PC-9 (cell line): Measurements from ENCODE around the gene SYTL5. TPM values are rescaled to one million over a fixed set of nuclear protein-coding genes. Genes with fewer than 3 reads are reported as not detected.

ENCODE experiments used
- BruUV-seq: library from RNA; stranded (reverse); fragments of 400-500 nt; replicated peaks from 2 replicates; lab custom pipeline; 2021; lab: Mats Ljungman, UMichigan
- CTCF ChIA-PET: fragments of 300-600 bp; sonication (Branson Sonifier 250); formaldehyde crosslinking; loops from one replicate; lab custom pipeline; 2022; ENCODE audit warnings: antibody characterized with exemption; lab: Charles Lee
- POLR2A ChIA-PET: fragments of 300-600 bp; sonication (Branson Sonifier 250); formaldehyde crosslinking; loops from one replicate; lab custom pipeline; 2022; ENCODE audit warnings: antibody characterized with exemption; ENCODE audit not compliant: unreplicated experiment; lab: Charles Lee
- DNase-seq, 2 experiments: peaks; one replicate each; pipeline versions ENCODE4 v3.0.0 to v3.0.0-alpha.2; 2015 to 2022; ENCODE audit warnings: mixed read lengths in 1 of 2
- H2AFZ ChIP-seq: fragments of 200-600 bp; sonication (generic); 2 replicates; pipeline ENCODE4 v1.8.1; 2017; ENCODE audit warnings: antibody characterized with exemption
- H3F3A ChIP-seq: fragments of 200-600 bp; sonication (generic); 2 replicates; pipeline ENCODE4 v1.8.1; 2017; ENCODE audit warnings: antibody characterized with exemption, mild to moderate bottlenecking, low read depth; ENCODE audit not compliant: insufficient read depth
- H3K27ac ChIP-seq: fragments of 200-600 bp; sonication (generic); 2 replicates; pipeline ENCODE4 v1.6.1; 2016; ENCODE audit warnings: mixed run types
- H3K27me3 ChIP-seq: fragments of 200-600 bp; sonication (generic); 2 replicates; pipeline ENCODE4 v1.6.1; 2016; ENCODE audit warnings: low read depth, mixed run types; ENCODE audit not compliant: insufficient read depth
- H3K36me3 ChIP-seq: fragments of 200-600 bp; sonication (generic); 2 replicates; pipeline ENCODE4 v1.6.1; 2016; ENCODE audit warnings: low read depth, mixed run types
- H3K4me1 ChIP-seq: fragments of 200-600 bp; sonication (generic); replicated peaks from 2 replicates; pipeline ENCODE4 v1.6.1; 2016; ENCODE audit warnings: mixed run types; ENCODE audit not compliant: insufficient read depth
- H3K4me2 ChIP-seq: fragments of 200-600 bp; sonication (generic); 2 replicates; pipeline ENCODE4 v1.6.1; 2017; ENCODE audit warnings: mixed run types
- H3K4me3 ChIP-seq: fragments of 200-600 bp; sonication (generic); 2 replicates; pipeline ENCODE4 v1.6.1; 2016; ENCODE audit warnings: mixed run types
- H3K79me2 ChIP-seq: fragments of 200-600 bp; sonication (generic); 2 replicates; pipeline ENCODE4 v1.6.1; 2017; ENCODE audit warnings: low read depth, mixed run types
- H3K9me2 ChIP-seq: fragments of 200-600 bp; sonication (generic); 2 replicates; pipeline ENCODE4 v1.8.1; 2017; ENCODE audit warnings: mild to moderate bottlenecking; ENCODE audit not compliant: insufficient read depth
- H3K9me3 ChIP-seq: fragments of 200-600 bp; sonication (generic); 2 replicates; pipeline ENCODE4 v1.8.1; 2016; ENCODE audit warnings: low read depth; ENCODE audit not compliant: insufficient read depth
- H4K20me1 ChIP-seq: fragments of 200-600 bp; sonication (generic); 2 replicates; pipeline ENCODE4 v1.8.1; 2017; ENCODE audit not compliant: insufficient read depth
- EZH2 ChIP-seq: fragments of 200-600 bp; sonication (generic); IDR thresholded peaks from 2 replicates; pipeline ENCODE4 v1.8.0; 2017; ENCODE audit warnings: antibody characterized with exemption, low read depth
- intact Hi-C: fragments of 100-400 bp; cut with micrococcal nuclease; formaldehyde crosslinking; loops from one replicate; pipeline ENCODE4 v1.10.0; 2022; ENCODE audit not compliant: unreplicated experiment
- total RNA-seq: library from RNA; stranded (reverse); gene quantifications from 2 replicates; pipeline ENCODE4 v1.2.3, GENCODE V29; 2021
- TF ChIP-seq, protein P1 (sequence below): fragments of 200-600 bp; sonication (generic); conservative IDR thresholded peaks from 2 replicates; pipeline ENCODE4 v1.6.1; 2017; ENCODE audit warnings: mixed run types, antibody characterized with exemption, mild to moderate bottlenecking, moderate library complexity

SYTL5 gene
- total RNA-seq, 1 experiment from 2014 or later, result not detected

DNA sequence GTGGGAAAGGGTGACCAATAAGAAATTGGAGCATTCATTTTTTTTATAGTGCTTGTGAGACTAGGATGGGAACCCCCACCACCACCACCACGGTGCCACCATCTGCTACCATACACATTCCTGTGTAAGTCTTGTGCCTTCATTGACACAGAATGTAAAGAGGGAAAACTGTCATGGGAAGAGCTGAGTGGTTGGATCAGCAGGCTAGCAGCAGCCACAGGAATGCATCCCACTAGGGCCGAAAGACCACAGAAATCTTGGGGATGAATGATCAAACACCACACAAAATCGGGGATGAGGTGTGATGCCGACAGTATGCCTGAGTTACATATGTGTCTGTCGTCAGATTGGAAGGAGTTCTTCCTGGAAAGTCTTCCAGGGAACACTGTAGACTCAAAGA is 145.1 kb downstream of the SYTL5 start:
- H3F3A ChIP-seq, result no peaks in the 10 kb centered on the region
- H3K36me3 ChIP-seq, result no peaks in the 10 kb centered on the region
- no peak overlapping the region for H2AFZ ChIP-seq
- no peak for DNase-seq
- H4K20me1 ChIP-seq, result no peaks in the 10 kb centered on the region
- ChIA-PET CTCF (no interaction called here), POLR2A (no interaction called here)
- no peaks in the 10 kb centered on the region for H3K27me3 ChIP-seq
- H3K9me2 ChIP-seq, result no peaks in the 10 kb centered on the region
- no peaks in the 10 kb centered on the region for H3K79me2 ChIP-seq
- TF ChIP-seq, protein P1, sequence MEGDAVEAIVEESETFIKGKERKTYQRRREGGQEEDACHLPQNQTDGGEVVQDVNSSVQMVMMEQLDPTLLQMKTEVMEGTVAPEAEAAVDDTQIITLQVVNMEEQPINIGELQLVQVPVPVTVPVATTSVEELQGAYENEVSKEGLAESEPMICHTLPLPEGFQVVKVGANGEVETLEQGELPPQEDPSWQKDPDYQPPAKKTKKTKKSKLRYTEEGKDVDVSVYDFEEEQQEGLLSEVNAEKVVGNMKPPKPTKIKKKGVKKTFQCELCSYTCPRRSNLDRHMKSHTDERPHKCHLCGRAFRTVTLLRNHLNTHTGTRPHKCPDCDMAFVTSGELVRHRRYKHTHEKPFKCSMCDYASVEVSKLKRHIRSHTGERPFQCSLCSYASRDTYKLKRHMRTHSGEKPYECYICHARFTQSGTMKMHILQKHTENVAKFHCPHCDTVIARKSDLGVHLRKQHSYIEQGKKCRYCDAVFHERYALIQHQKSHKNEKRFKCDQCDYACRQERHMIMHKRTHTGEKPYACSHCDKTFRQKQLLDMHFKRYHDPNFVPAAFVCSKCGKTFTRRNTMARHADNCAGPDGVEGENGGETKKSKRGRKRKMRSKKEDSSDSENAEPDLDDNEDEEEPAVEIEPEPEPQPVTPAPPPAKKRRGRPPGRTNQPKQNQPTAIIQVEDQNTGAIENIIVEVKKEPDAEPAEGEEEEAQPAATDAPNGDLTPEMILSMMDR, result no peak
- TF ChIP-seq EZH2, result no peak
- H3K4me2 ChIP-seq, result no peak overlapping the region
- no TSS peak for BruUV-seq
- intact Hi-C loops, result no loop called here
- no peaks in the 10 kb centered on the region for H3K4me1 ChIP-seq
- H3K4me3 ChIP-seq, result no peak overlapping the region
- H3K27ac ChIP-seq, result no peak overlapping the region
- no peaks in the 10 kb centered on the region for H3K9me3 ChIP-seq

DNA sequence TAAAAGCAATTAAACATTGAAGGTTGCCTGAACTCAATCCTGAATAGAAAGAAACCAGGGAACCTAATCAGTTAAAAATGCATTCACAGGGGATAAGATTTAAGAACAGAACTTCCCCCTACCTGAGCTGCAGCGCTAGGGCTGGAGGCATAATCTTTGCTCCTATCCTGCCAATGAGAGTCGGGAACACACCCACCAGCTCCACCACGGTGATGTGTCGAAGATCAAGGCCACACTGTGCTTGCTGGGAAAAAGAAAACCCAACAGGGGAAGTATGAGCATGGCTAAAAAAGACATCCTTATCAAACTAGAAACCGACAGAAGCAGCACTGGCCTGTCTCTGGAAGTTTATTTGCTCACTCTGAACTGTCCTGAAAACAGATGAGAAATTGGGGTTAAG is 148.0 kb downstream of the SYTL5 start:
- no peak for TF ChIP-seq EZH2
- TF ChIP-seq, protein P1, result no peak
- H3K4me2 ChIP-seq, result no peak overlapping the region
- no TSS peak for BruUV-seq
- no peaks in the 10 kb centered on the region for H3K9me2 ChIP-seq
- CTCF ChIA-PET, result no interaction called here
- DNase-seq, result no peak
- H3K27me3 ChIP-seq, result no peaks in the 10 kb centered on the region
- H3K79me2 ChIP-seq, result no peaks in the 10 kb centered on the region
- POLR2A ChIA-PET, result no interaction called here
- H3K4me3 ChIP-seq, result no peak overlapping the region
- H4K20me1 ChIP-seq, result no peaks in the 10 kb centered on the region
- H3K27ac ChIP-seq, result no peak overlapping the region
- H3K9me3 ChIP-seq, result no peaks in the 10 kb centered on the region
- no peaks in the 10 kb centered on the region for H3F3A ChIP-seq
- no peaks in the 10 kb centered on the region for H3K4me1 ChIP-seq
- no peaks in the 10 kb centered on the region for H3K36me3 ChIP-seq
- intact Hi-C loops, result no loop called here
- no peak overlapping the region for H2AFZ ChIP-seq

DNA sequence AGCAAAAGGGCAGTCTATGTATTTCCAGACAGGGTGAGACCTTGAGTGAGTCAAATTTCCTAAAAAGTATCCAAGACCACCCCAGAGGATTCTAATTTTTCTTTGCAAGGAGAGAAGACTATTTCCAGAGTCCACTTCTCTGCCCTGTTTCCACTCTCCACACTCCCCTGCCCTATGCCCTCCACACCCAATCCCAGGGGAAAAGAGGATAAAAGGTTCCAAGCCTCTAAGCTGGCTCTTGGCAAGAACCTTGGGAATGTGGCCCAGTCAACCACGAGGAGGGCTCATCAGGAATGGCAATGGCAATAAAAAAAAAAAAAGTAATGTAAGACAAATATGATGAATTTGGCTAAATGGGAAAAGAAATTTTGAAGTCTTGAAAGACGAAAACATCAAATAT is 148.5 kb downstream of the SYTL5 start:
- TF ChIP-seq, protein P1, result no peak
- TF ChIP-seq EZH2, result no peak
- POLR2A ChIA-PET, result no interaction called here
- no peaks in the 10 kb centered on the region for H3K79me2 ChIP-seq
- CTCF ChIA-PET, result no interaction called here
- no peaks in the 10 kb centered on the region for H3K27me3 ChIP-seq
- no peak overlapping the region for H3K27ac ChIP-seq
- BruUV-seq, result no TSS peak
- no peaks in the 10 kb centered on the region for H3K36me3 ChIP-seq
- no peaks in the 10 kb centered on the region for H3K9me3 ChIP-seq
- intact Hi-C loops, result no loop called here
- H3K4me1 ChIP-seq, result no peaks in the 10 kb centered on the region
- no peaks in the 10 kb centered on the region for H3K9me2 ChIP-seq
- H3F3A ChIP-seq, result no peaks in the 10 kb centered on the region
- no peak overlapping the region for H2AFZ ChIP-seq
- H4K20me1 ChIP-seq, result no peaks in the 10 kb centered on the region
- H3K4me2 ChIP-seq, result no peak overlapping the region
- no peak for DNase-seq
- no peak overlapping the region for H3K4me3 ChIP-seq
